ENCODE measurements around the gene CHD2.

GRCh38 chr15:92936138-92936537 lies 36.0 kb downstream of the CHD2 start:
- TF ChIP-seq POLR2A (IDR thresholded peaks at IDR 0.05) (no peak), POLR2AphosphoS5 (IDR thresholded peaks at IDR 0.05) (no peak)

Data from sigmoid colon (tissue), 4 donors.